PC-3 (cell line): ENCODE measurements around the gene TNPO1.

Source experiments
- CTCF ChIP-seq: fragments of 300-600 bp; sonication (generic); conservative IDR thresholded peaks from 2 replicates; pipeline ENCODE4 v1.5.1; 2017; ENCODE audit warnings: antibody characterized with exemption, low read depth, mild to moderate bottlenecking, low read length
- EZH2 ChIP-seq: fragments of 300-600 bp; sonication (generic); IDR thresholded peaks from one replicate; pipeline ENCODE4 v1.6.1; 2017; ENCODE audit warnings: antibody characterized with exemption, mild to moderate bottlenecking, low read length; ENCODE audit not compliant: unreplicated experiment
- EZH2phosphoT487 ChIP-seq: fragments of 300-600 bp; sonication (generic); IDR thresholded peaks from 2 replicates; pipeline ENCODE4 v1.6.1; 2018; ENCODE audit warnings: mild to moderate bottlenecking, antibody characterized with exemption, low read length, borderline replicate concordance

GRCh38 chr5:72938206-72938605 lies 121.7 kb downstream of the TNPO1 start:
- TF ChIP-seq EZH2 = no peak
- no peak for TF ChIP-seq CTCF
- no peak for TF ChIP-seq EZH2phosphoT487
